ENCODE measurements around the gene PHF21A.

The PHF21A gene

DNA sequence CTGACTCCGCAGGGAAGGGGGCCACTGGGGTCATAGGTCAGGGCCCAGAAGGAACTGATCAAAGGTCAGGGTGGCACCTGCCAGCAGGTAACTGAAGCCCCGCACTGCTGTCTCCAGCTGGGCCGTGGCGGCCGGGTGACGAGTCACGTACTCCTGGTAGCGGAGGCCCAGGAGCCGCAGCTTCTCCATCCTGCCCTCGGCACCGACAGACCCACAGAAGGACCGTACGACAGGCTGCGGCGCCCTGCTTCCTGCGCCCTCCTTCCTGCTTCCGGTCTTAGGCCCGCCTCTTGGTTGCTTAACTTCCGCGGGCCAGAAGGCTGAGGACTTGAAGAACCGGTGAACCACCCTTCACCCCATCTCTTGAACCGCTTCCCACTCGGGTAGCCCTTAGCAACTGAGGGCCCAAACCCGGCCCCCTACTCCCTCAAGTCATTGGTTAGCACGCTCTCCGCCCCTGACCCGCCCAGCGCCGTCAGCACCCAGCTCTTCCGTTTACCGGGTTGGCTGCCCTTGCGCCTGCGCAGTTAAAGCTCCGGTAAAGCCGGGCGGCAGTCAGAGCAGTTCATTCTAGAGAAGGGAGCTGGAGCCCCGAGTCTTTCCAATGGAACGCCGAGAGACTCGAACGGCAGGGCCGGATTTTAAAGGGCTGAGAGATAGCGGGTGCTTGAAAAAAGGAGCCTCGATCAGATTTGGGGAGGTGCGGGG is 203.5 kb downstream of the PHF21A start, which contains the start of gene PEX16:
Gene PEX16 (minus strand): TSS at position 255 of the 708 bp plus-strand sequence. CDS start 66 bp downstream, at position 189.
- Histone ChIP-seq H3K9ac (ENCODE audit: low read length) (peak within 1 kb of the TSS; percentile 92), H4K20me1 (ENCODE audit: insufficient read depth, low read length) (no peaks in the 10 kb centered on the region), H3K27me3 (ENCODE audit: insufficient read depth, low read length) (no peaks in the 10 kb centered on the region), H3F3A (ENCODE audit: insufficient read depth, low read length) (no peaks in the 10 kb centered on the region), H3K9me2 (ENCODE audit: low read depth, low read length) (no peaks in the 10 kb centered on the region), H3K27ac (ENCODE audit: low read depth, low read length, poor library complexity, severe bottlenecking) (peak within 1 kb of the TSS; percentile 93), H3K79me2 (ENCODE audit: insufficient read depth, low read length) (0 out of 2 replicates have a peak, but pooled peaks cover 3% of the 10 kb centered on the region), H3K36me3 (ENCODE audit: insufficient read depth, low read length) (peaks cover 35% of the 10 kb centered on the region), H3K4me3 (ENCODE audit: low read depth, low read length, poor library complexity, severe bottlenecking) (peak within 1 kb of the TSS; percentile 99), H3K4me2 (ENCODE audit: low read length) (peak within 1 kb of the TSS; percentile 98), H2AFZ (ENCODE audit: low read length) (peak within 1 kb of the TSS; percentile 89), H3K9me3 (ENCODE audit: low read length) (no peaks in the 10 kb centered on the region), H3K4me1 (ENCODE audit: insufficient read depth, low read length, severe bottlenecking) (peaks cover 38% of the 10 kb centered on the region)
- TF ChIP-seq EZH2 (IDR thresholded peaks at IDR 0.05; ENCODE audit: borderline replicate concordance, low read length), result no peak
- TF ChIP-seq, protein P1, sequence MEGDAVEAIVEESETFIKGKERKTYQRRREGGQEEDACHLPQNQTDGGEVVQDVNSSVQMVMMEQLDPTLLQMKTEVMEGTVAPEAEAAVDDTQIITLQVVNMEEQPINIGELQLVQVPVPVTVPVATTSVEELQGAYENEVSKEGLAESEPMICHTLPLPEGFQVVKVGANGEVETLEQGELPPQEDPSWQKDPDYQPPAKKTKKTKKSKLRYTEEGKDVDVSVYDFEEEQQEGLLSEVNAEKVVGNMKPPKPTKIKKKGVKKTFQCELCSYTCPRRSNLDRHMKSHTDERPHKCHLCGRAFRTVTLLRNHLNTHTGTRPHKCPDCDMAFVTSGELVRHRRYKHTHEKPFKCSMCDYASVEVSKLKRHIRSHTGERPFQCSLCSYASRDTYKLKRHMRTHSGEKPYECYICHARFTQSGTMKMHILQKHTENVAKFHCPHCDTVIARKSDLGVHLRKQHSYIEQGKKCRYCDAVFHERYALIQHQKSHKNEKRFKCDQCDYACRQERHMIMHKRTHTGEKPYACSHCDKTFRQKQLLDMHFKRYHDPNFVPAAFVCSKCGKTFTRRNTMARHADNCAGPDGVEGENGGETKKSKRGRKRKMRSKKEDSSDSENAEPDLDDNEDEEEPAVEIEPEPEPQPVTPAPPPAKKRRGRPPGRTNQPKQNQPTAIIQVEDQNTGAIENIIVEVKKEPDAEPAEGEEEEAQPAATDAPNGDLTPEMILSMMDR (IDR thresholded peaks at IDR 0.05; ENCODE audit: low read length), result no peak

- Histone ChIP-seq H3K27ac (ENCODE audit: low read depth, low read length, poor library complexity, severe bottlenecking) (peak overlapping the region; percentile 93), H3K9me2 (ENCODE audit: low read depth, low read length) (no peaks in the 10 kb centered on the region), H3K9ac (ENCODE audit: low read length) (peak overlapping the region; percentile 92), H3K4me1 (ENCODE audit: insufficient read depth, low read length, severe bottlenecking) (peaks cover 33% of the 10 kb centered on the region), H3K4me2 (ENCODE audit: low read length) (peak overlapping the region; percentile 98), H4K20me1 (ENCODE audit: insufficient read depth, low read length) (no peaks in the 10 kb centered on the region), H3K36me3 (ENCODE audit: insufficient read depth, low read length) (peaks cover 35% of the 10 kb centered on the region), H3K79me2 (ENCODE audit: insufficient read depth, low read length) (0 out of 2 replicates have a peak, but pooled peaks cover 3% of the 10 kb centered on the region), H2AFZ (ENCODE audit: low read length) (no peak overlapping the region), H3K4me3 (ENCODE audit: low read depth, low read length, poor library complexity, severe bottlenecking) (peak overlapping the region; percentile 99), H3K27me3 (ENCODE audit: insufficient read depth, low read length) (no peaks in the 10 kb centered on the region), H3K9me3 (ENCODE audit: low read length) (no peaks in the 10 kb centered on the region), H3F3A (ENCODE audit: insufficient read depth, low read length) (no peaks in the 10 kb centered on the region)
- TF ChIP-seq, protein P1 (IDR thresholded peaks at IDR 0.05; ENCODE audit: low read length), result no peak
- TF ChIP-seq EZH2 (IDR thresholded peaks at IDR 0.05; ENCODE audit: borderline replicate concordance, low read length), result no peak
Measured at GRCh38 chr11:45917286-45917622, 204.0 kb downstream of the PHF21A start.

GRCh38 chr11:45915446-45915845 is 205.8 kb downstream of the PHF21A start:
- Histone ChIP-seq H3K27me3 (ENCODE audit: insufficient read depth, low read length) (no peaks in the 10 kb centered on the region), H3K9me2 (ENCODE audit: low read depth, low read length) (no peaks in the 10 kb centered on the region), H2AFZ (ENCODE audit: low read length) (no peak overlapping the region), H4K20me1 (ENCODE audit: insufficient read depth, low read length) (no peaks in the 10 kb centered on the region), H3K4me2 (ENCODE audit: low read length) (no peak overlapping the region), H3K27ac (ENCODE audit: low read depth, low read length, poor library complexity, severe bottlenecking) (no peak overlapping the region), H3F3A (ENCODE audit: insufficient read depth, low read length) (no peaks in the 10 kb centered on the region), H3K4me3 (ENCODE audit: low read depth, low read length, poor library complexity, severe bottlenecking) (no peak overlapping the region), H3K79me2 (ENCODE audit: insufficient read depth, low read length) (0 out of 2 replicates have a peak, but pooled peaks cover 3% of the 10 kb centered on the region), H3K4me1 (ENCODE audit: insufficient read depth, low read length, severe bottlenecking) (peaks cover 25% of the 10 kb centered on the region), H3K9me3 (ENCODE audit: low read length) (no peaks in the 10 kb centered on the region), H3K36me3 (ENCODE audit: insufficient read depth, low read length) (peaks cover 46% of the 10 kb centered on the region), H3K9ac (ENCODE audit: low read length) (no peak overlapping the region)
- TF ChIP-seq EZH2 (IDR thresholded peaks at IDR 0.05; ENCODE audit: borderline replicate concordance, low read length), result no peak
- TF ChIP-seq, protein P1 (IDR thresholded peaks at IDR 0.05; ENCODE audit: low read length), result no peak

Data from OCI-LY1 (cell line).